Osteocyte (in vitro differentiated cells): ENCODE measurements around the gene IL1R1. TPM values are rescaled to one million over a fixed set of nuclear protein-coding genes. Genes with fewer than 3 reads are reported as not detected.

Source experiments
- DNase-seq: peaks from one replicate; pipeline ENCODE4 v3.0.0; 2021; ENCODE audit warnings: mixed read lengths; ENCODE audit not compliant: unreplicated experiment; ENCODE audit errors: extremely low spot score
- H3K27ac Mint-ChIP-seq: one replicate; pipeline ENCODE4 v1.8.0; 2021; ENCODE audit warnings: mild to moderate bottlenecking, mixed read lengths; ENCODE audit not compliant: unreplicated experiment
- H3K27me3 Mint-ChIP-seq: one replicate; pipeline ENCODE4 v1.8.0; 2021; ENCODE audit warnings: mixed read lengths; ENCODE audit not compliant: unreplicated experiment
- H3K36me3 Mint-ChIP-seq: one replicate; pipeline ENCODE4 v1.8.0; 2021; ENCODE audit warnings: mixed read lengths; ENCODE audit not compliant: unreplicated experiment
- H3K4me1 Mint-ChIP-seq: one replicate; pipeline ENCODE4 v1.8.0; 2021; ENCODE audit warnings: mixed read lengths; ENCODE audit not compliant: unreplicated experiment
- H3K4me3 Mint-ChIP-seq: one replicate; pipeline ENCODE4 v1.8.0; 2021; ENCODE audit warnings: mild to moderate bottlenecking, moderate library complexity, mixed read lengths; ENCODE audit not compliant: unreplicated experiment
- H3K9me3 Mint-ChIP-seq: one replicate; pipeline ENCODE4 v1.8.0; 2021; ENCODE audit warnings: mixed read lengths; ENCODE audit not compliant: unreplicated experiment
- CTCF ChIP-seq: fragments of 200-600 bp; sonication (generic); IDR thresholded peaks from 2 replicates; pipeline ENCODE4 v1.5.0; 2021; ENCODE audit warnings: antibody characterized with exemption, mild to moderate bottlenecking, moderate library complexity
- total RNA-seq: library from RNA; stranded (reverse); gene quantifications from 2 replicates; pipeline ENCODE4 v1.2.1, GENCODE V29; 2021

The IL1R1 gene
- total RNA-seq, 1 donor from 2014 or later: 59.8 TPM

DNA sequence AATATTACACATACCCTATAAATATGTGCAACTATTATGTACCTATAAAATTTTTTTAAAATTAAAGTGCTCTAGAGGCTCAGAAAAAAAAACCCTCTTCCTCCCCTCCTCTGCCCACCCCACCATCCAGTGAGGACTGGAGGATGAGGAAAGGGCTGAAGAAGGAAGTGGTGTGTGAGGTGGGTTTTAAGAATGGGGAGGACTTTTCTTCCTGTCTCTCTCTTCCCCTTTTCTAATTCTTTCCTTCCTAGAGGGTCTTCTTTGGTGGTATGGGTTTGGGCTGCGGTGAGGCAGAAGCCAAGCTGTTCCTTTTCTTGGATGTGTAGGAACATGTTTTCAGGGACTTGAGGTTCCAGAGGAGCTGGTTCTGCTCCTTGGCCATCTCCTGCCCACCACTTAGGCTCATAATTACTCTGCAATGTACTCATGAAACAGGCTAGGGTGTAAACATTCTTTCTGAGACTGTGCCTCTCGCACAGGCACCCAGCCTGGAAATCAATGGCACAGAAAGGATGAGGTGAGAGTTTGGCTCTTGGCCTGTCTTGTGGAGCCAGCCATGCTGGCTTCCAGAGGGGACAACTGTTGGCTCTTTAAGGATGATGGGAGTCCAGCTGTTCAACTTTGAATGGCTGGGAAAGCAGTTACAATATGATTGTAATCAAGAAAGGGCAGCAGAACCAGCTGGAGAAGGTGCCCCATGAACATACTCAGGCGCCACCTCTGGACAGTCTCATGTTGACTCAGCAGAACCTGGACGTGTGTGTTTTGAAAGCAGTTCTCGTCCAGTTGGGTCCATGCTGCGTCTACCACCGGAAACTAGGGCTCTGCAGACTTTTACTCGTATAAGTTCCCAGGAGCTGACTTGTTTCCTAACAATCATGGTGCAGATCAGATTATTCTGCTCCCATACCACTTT, 82.5 kb downstream of the IL1R1 start:
- TF ChIP-seq CTCF: no peak
- Mint-ChIP-seq H3K27ac (no peak overlapping the region), H3K36me3 (no peaks in the 10 kb centered on the region), H3K4me3 (no peak overlapping the region), H3K4me1 (peaks cover 35% of the 10 kb centered on the region), H3K9me3 (no peaks in the 10 kb centered on the region), H3K27me3 (peaks cover 2% of the 10 kb centered on the region)
- DNase-seq: peak; percentile 60

- peak overlapping the region; percentile 93 for H3K27ac Mint-ChIP-seq
- no peaks in the 10 kb centered on the region for H3K36me3 Mint-ChIP-seq
- H3K27me3 Mint-ChIP-seq: peaks cover under 1% of the 10 kb centered on the region
- H3K4me3 Mint-ChIP-seq: no peak overlapping the region
- no peaks in the 10 kb centered on the region for H3K9me3 Mint-ChIP-seq
- TF ChIP-seq CTCF: no peak
- peaks cover 35% of the 10 kb centered on the region for H3K4me1 Mint-ChIP-seq
- DNase-seq: peak; percentile 27
Observed at GRCh38 chr2:102226171-102226570, 83.6 kb downstream of the IL1R1 start.

- TF ChIP-seq CTCF: no peak
- no peak overlapping the region for H3K4me3 Mint-ChIP-seq
- H3K9me3 Mint-ChIP-seq: no peaks in the 10 kb centered on the region
- H3K27me3 Mint-ChIP-seq: no peaks in the 10 kb centered on the region
- peak overlapping the region; percentile 93 for H3K27ac Mint-ChIP-seq
- peak; percentile 27 for DNase-seq
- no peaks in the 10 kb centered on the region for H3K36me3 Mint-ChIP-seq
- H3K4me1 Mint-ChIP-seq: peaks cover 38% of the 10 kb centered on the region
Observed at GRCh38 chr2:102226612-102227391, 84.3 kb downstream of the IL1R1 start.

DNA sequence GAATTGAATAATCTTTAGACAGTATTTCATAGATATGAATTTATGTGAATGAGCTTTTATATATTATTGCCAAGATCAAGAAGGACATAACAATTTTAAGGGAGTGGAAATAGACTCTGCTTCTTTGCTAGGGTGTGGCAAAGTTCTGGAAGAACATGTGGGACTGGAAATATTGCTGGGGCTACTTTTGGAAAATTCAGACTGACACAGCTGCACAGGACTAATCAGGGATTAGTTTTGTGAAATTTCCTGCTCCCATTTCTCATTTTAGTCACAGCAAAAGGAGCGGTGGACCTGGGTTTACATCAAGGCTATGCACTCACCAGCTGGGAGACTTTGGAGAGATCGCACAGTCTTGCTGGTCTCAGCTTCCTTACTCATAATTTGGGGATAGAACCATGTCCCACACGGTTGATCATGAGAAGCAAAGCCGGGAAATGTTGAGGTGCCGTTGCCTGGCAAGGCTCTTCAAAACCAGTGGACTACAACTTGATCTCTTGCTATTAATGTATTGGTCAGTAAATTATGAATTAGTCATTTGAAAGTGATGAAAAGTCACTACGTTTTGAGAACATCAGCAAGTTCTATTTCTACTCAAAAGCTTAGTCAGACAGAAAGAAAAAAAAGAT, 86.7 kb downstream of the IL1R1 start:
- Mint-ChIP-seq H3K27ac (no peak overlapping the region), H3K27me3 (no peaks in the 10 kb centered on the region), H3K36me3 (no peaks in the 10 kb centered on the region), H3K9me3 (no peaks in the 10 kb centered on the region), H3K4me1 (peaks cover 39% of the 10 kb centered on the region), H3K4me3 (no peak overlapping the region)
- DNase-seq: no peak
- TF ChIP-seq CTCF: no peak

Other genes with a start within 250 kb of the IL1R1 start
- gene IL1R2, start 150.8 kb upstream of the IL1R1 start, total RNA-seq: not detected in 2 replicates
- gene IL1RL2, start 44.3 kb downstream of the IL1R1 start, total RNA-seq: 0.21 TPM in 1 of 2 replicates, not detected in the other
- not detected in 2 replicates for gene IL1RL1, start 168.8 kb downstream of the IL1R1 start, total RNA-seq
- gene IL18R1, start 213.1 kb downstream of the IL1R1 start, total RNA-seq: 0.26 and 0.38 TPM in 2 replicates